ENCODE results near the gene ZNF99. TPM values are rescaled to one million over a fixed set of nuclear protein-coding genes. Genes with fewer than 3 reads are reported as not detected.

The ZNF99 gene
- total RNA-seq, result under 1 TPM; 0.06 to 0.20 (median 0.10) TPM
- polyA plus RNA-seq, result under 1 TPM; 0.04 to 0.07 TPM
- long read RNA-seq, donor 1, result 0 reads
- long read RNA-seq, donor 2, result 0 reads
- long read RNA-seq, donor 3, result 0 reads

- H3K4me1 ChIP-seq, result no peaks in the 10 kb centered on the region
- H3K4me3 ChIP-seq, result peak within 1 kb of the TSS; percentile 12 to 68 (median 58)
- TF ChIP-seq POLR2A (IDR thresholded peaks at IDR 0.05), result no peak
- no peak for TF ChIP-seq CTCF (IDR thresholded peaks at IDR 0.05)
- ATAC-seq (peak; percentile 86 to 99 (median 99)), DNase-seq (peak; percentile 71 to 85 (median 75))
- intact Hi-C loops (cut with DNase I), result no loop called here
- H3K36me3 ChIP-seq, result no peaks in the 10 kb centered on the region
- H3K27me3 ChIP-seq, result no peaks in the 10 kb centered on the region
- H3K9me3 ChIP-seq, result peaks cover 0 to 4% (median 0%) of the 10 kb centered on the region in 12 donors
- WGBS, 4 donors, result 2 to 9% (median 7%) methylated on average over 31 to 36 of the region's 36 CpGs
- H3K27ac ChIP-seq, result peak within 1 kb of the TSS in 2 of 12 donors; percentile 7 to 34
Observed at GRCh38 chr19:22783651-22784410, at the start of gene ZNF99. TSS of gene ZNF99 (minus strand) at chr19:22784151. CDS start at chr19:22784016, 135 bp downstream.

GRCh38 chr19:22832031-22832762 lies 48.2 kb upstream of the ZNF99 start, which contains the start of gene ZNF723:
TSS of gene ZNF723 (plus strand) at chr19:22832291. CDS start at chr19:22832380, 89 bp downstream.
- Histone ChIP-seq H3K36me3 (no peaks in the 10 kb centered on the region), H3K4me1 (no peaks in the 10 kb centered on the region), H3K27me3 (no peaks in the 10 kb centered on the region), H3K27ac (no peak within 1 kb of the TSS), H3K9me3 (peaks cover 0 to 37% (median 6%) of the 10 kb centered on the region in 12 donors), H3K4me3 (no peak within 1 kb of the TSS)
- intact Hi-C loops (cut with DNase I), result no loop called here
- TF ChIP-seq CTCF (IDR thresholded peaks at IDR 0.05), result no peak
- no peak for DNase-seq
- WGBS, 4 donors, result 9 to 21% (median 12%) methylated on average over 30 to 31 of the region's 31 CpGs
- no peak for ATAC-seq

GRCh38 chr19:22831211-22831610 lies 47.3 kb upstream of the ZNF99 start:
- ATAC-seq (no peak), DNase-seq (no peak)
- H3K27ac ChIP-seq, result no peak overlapping the region
- intact Hi-C loops (cut with DNase I), result no loop called here
- H3K4me1 ChIP-seq, result no peaks in the 10 kb centered on the region
- H3K36me3 ChIP-seq, result no peaks in the 10 kb centered on the region
- WGBS, 4 donors, result 91 to 93% (median 93%) methylated on average over 11 of the region's 11 CpGs
- no peaks in the 10 kb centered on the region for H3K27me3 ChIP-seq
- no peak for TF ChIP-seq CTCF (IDR thresholded peaks at IDR 0.05)
- no peak overlapping the region for H3K4me3 ChIP-seq
- H3K9me3 ChIP-seq, result peaks cover 0 to 34% (median 6%) of the 10 kb centered on the region in 12 donors

- no peak for TF ChIP-seq CTCF (IDR thresholded peaks at IDR 0.05)
- no peak for TF ChIP-seq POLR2A (IDR thresholded peaks at IDR 0.05)
- WGBS, 4 donors, result 64 to 81% (median 75%) methylated on average over 2 of the region's 2 CpGs
- Histone ChIP-seq H3K27ac (no peak overlapping the region), H3K4me1 (no peaks in the 10 kb centered on the region), H3K27me3 (peaks cover 0 to 3% (median 0%) of the 10 kb centered on the region in 9 donors), H3K9me3 (peaks cover 0 to 35% (median 0%) of the 10 kb centered on the region in 12 donors), H3K36me3 (no peaks in the 10 kb centered on the region), H3K4me3 (no peak overlapping the region)
- DNase-seq, result no peak
- intact Hi-C loops (cut with DNase I), result no loop called here
- ATAC-seq, result no peak
Observed at GRCh38 chr19:22814124-22814523, 30.2 kb upstream of the ZNF99 start.

All from heart left ventricle (tissue), 16 donors.